Panc1 (cell line): ENCODE data around the gene DRD4. TPM values are rescaled to one million over a fixed set of nuclear protein-coding genes. Genes with fewer than 3 reads are reported as not detected.
A peak's percentile ranks its signal among the peaks of the same experiment; 100 is the strongest.

Experiments
- ATAC-seq: fragments of 200-7000 bp; cut with Tn5 transposase; 2 replicates; pipeline ENCODE4 v1.9.1; 2020; ENCODE audit warnings: mild to moderate bottlenecking, moderate library complexity
- BruUV-seq: library from RNA; stranded (reverse); fragments of 400-500 nt; replicated peaks from 2 replicates; lab custom pipeline; 2021; lab: Mats Ljungman, UMichigan
- CTCF ChIA-PET: fragments of 300-600 bp; sonication (Branson Sonifier 250); formaldehyde crosslinking; loops from one replicate; lab custom pipeline; 2022; ENCODE audit warnings: antibody characterized with exemption; lab: Charles Lee
- POLR2A ChIA-PET: fragments of 300-600 bp; sonication (Branson Sonifier 250); formaldehyde crosslinking; loops from one replicate; lab custom pipeline; 2022; ENCODE audit warnings: antibody characterized with exemption; lab: Charles Lee
- DNase-seq: peaks from one replicate; pipeline ENCODE4 v3.0.0-alpha.2; 2010; ENCODE audit warnings: low read depth, low spot score
- H3K27ac ChIP-seq: 2 replicates; pipeline ENCODE4 v1.5.1; 2011; ENCODE audit warnings: mild to moderate bottlenecking, low read length, inconsistent platforms
- H3K27me3 ChIP-seq: fragments of 200-500 bp; sonication (Bioruptor generic); 2 replicates; pipeline ENCODE4 v1.6.0; 2014; ENCODE audit warnings: low read length, inconsistent platforms; ENCODE audit not compliant: control insufficient read depth, insufficient read depth
- H3K36me3 ChIP-seq: fragments of 200-500 bp; sonication (Bioruptor generic); 2 replicates; pipeline ENCODE4 v1.5.1; 2014; ENCODE audit warnings: inconsistent platforms, mild to moderate bottlenecking, low read length, moderate library complexity; ENCODE audit not compliant: control insufficient read depth, insufficient read depth
- H3K4me1 ChIP-seq: 2 replicates; pipeline ENCODE4 v1.5.1; 2011; ENCODE audit warnings: inconsistent platforms, mild to moderate bottlenecking, low read length, moderate library complexity; ENCODE audit not compliant: control insufficient read depth, insufficient read depth
- H3K4me3 ChIP-seq, 2 experiments: 2 replicates each; pipeline ENCODE4 v1.5.1; 2011 to 2012; ENCODE audit warnings: low read depth in 2 of 2, low read length in 2 of 2, mild to moderate bottlenecking in 2 of 2, inconsistent platforms in 1 of 2, moderate library complexity in 1 of 2
- H3K9me3 ChIP-seq: fragments of 200-500 bp; sonication (Bioruptor generic); 2 replicates; pipeline ENCODE4 v1.5.1; 2014; ENCODE audit warnings: low read depth, mild to moderate bottlenecking, inconsistent platforms, low read length, moderate library complexity; ENCODE audit not compliant: control insufficient read depth, insufficient read depth
- POLR2AphosphoS5 ChIP-seq: IDR thresholded peaks from 2 replicates; pipeline ENCODE4 v1.6.1; 2012; ENCODE audit warnings: mild to moderate bottlenecking, low read depth, low read length, moderate library complexity
- SIN3A ChIP-seq: IDR thresholded peaks from 2 replicates; pipeline ENCODE4 v1.6.1; 2012; ENCODE audit warnings: low read depth, mild to moderate bottlenecking, low read length, moderate library complexity, borderline replicate concordance; ENCODE audit not compliant: insufficient read depth
- TCF7L2 ChIP-seq: IDR thresholded peaks from 2 replicates; pipeline ENCODE4 v1.6.1; 2011; ENCODE audit warnings: mild to moderate bottlenecking, low read depth, low read length, inconsistent platforms
- in situ Hi-C: cut with HindIII; loops from 2 replicates; pipeline ENCODE4 v1.10.0; 2016; ENCODE audit warnings: low sequenced_read_pairs, low pct_unique_long_range_greater_than_20kb
- intact Hi-C: fragments of 100-400 bp; cut with micrococcal nuclease; formaldehyde crosslinking; loops from one replicate; pipeline ENCODE4 v1.10.0; 2022; ENCODE audit not compliant: unreplicated experiment
- total RNA-seq: library from RNA; stranded (reverse); gene quantifications from one replicate; pipeline ENCODE4 v1.2.1, GENCODE V29; 2021; ENCODE audit not compliant: unreplicated experiment
- TF ChIP-seq, protein P1 (sequence below), 2 experiments: IDR thresholded peaks; 2 replicates each; pipeline ENCODE4 v1.6.1; 2011 to 2012; ENCODE audit warnings: low read depth in 2 of 2, control low read depth in 1 of 2, low read length in 1 of 2, mild to moderate bottlenecking in 1 of 2, moderate library complexity in 1 of 2; ENCODE audit not compliant: insufficient read depth in 1 of 2
- TF ChIP-seq, protein P2 (sequence below): fragments of 450-650 bp; IDR thresholded peaks from 2 replicates; pipeline ENCODE4 v1.5.1; 2017; ENCODE audit warnings: mild to moderate bottlenecking

Gene DRD4
- total RNA-seq, 1 experiment from 2014 or later = 0.95 TPM

DNA sequence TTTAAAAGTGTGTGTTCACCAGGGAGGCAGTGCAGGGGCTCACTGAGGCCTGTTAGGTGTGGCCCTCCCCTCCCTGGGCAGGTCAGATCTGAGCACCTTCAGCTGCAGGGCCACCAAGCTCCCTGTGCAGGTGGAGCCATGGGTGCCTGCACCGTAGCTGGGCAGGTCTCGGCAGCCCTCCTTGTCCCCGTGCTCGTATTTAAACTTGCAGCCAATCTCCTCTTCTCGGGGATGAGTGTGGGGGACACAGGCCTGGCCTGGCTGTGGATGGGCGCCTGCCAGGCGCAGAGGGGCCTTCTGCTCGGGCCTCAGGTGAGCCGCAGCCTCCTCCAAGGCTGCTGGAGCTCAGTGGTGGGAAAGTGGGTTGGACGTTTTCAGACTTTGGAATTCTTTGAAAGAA, 41.7 kb upstream of the DRD4 start:
- no peaks in the 10 kb centered on the region for H3K9me3 ChIP-seq
- DNase-seq = no peak
- H3K27me3 ChIP-seq = no peaks in the 10 kb centered on the region
- POLR2A ChIA-PET = no interaction called here
- TSS peak; percentile 24 for BruUV-seq
- H3K27ac ChIP-seq = no peak overlapping the region
- no peaks in the 10 kb centered on the region for H3K4me1 ChIP-seq
- peaks cover 8% of the 10 kb centered on the region; the same call in 1 of the 2 replicates for H3K36me3 ChIP-seq
- no peak overlapping the region for H3K4me3 ChIP-seq
- in situ Hi-C loops (no loop called here), intact Hi-C loops (no loop called here)
- no peak for ATAC-seq
- CTCF ChIA-PET = no interaction called here
- TF ChIP-seq, protein P1, sequence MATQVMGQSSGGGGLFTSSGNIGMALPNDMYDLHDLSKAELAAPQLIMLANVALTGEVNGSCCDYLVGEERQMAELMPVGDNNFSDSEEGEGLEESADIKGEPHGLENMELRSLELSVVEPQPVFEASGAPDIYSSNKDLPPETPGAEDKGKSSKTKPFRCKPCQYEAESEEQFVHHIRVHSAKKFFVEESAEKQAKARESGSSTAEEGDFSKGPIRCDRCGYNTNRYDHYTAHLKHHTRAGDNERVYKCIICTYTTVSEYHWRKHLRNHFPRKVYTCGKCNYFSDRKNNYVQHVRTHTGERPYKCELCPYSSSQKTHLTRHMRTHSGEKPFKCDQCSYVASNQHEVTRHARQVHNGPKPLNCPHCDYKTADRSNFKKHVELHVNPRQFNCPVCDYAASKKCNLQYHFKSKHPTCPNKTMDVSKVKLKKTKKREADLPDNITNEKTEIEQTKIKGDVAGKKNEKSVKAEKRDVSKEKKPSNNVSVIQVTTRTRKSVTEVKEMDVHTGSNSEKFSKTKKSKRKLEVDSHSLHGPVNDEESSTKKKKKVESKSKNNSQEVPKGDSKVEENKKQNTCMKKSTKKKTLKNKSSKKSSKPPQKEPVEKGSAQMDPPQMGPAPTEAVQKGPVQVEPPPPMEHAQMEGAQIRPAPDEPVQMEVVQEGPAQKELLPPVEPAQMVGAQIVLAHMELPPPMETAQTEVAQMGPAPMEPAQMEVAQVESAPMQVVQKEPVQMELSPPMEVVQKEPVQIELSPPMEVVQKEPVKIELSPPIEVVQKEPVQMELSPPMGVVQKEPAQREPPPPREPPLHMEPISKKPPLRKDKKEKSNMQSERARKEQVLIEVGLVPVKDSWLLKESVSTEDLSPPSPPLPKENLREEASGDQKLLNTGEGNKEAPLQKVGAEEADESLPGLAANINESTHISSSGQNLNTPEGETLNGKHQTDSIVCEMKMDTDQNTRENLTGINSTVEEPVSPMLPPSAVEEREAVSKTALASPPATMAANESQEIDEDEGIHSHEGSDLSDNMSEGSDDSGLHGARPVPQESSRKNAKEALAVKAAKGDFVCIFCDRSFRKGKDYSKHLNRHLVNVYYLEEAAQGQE (IDR thresholded peaks at IDR 0.05; ENCODE audit: insufficient read depth in 1 of 2, low read depth in 2 of 2, low read length in 1 of 2) = no peak
- no peak for TF ChIP-seq POLR2AphosphoS5
- no peak for TF ChIP-seq TCF7L2
- TF ChIP-seq, protein P2, sequence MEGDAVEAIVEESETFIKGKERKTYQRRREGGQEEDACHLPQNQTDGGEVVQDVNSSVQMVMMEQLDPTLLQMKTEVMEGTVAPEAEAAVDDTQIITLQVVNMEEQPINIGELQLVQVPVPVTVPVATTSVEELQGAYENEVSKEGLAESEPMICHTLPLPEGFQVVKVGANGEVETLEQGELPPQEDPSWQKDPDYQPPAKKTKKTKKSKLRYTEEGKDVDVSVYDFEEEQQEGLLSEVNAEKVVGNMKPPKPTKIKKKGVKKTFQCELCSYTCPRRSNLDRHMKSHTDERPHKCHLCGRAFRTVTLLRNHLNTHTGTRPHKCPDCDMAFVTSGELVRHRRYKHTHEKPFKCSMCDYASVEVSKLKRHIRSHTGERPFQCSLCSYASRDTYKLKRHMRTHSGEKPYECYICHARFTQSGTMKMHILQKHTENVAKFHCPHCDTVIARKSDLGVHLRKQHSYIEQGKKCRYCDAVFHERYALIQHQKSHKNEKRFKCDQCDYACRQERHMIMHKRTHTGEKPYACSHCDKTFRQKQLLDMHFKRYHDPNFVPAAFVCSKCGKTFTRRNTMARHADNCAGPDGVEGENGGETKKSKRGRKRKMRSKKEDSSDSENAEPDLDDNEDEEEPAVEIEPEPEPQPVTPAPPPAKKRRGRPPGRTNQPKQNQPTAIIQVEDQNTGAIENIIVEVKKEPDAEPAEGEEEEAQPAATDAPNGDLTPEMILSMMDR = no peak
- no peak for TF ChIP-seq SIN3A

DNA sequence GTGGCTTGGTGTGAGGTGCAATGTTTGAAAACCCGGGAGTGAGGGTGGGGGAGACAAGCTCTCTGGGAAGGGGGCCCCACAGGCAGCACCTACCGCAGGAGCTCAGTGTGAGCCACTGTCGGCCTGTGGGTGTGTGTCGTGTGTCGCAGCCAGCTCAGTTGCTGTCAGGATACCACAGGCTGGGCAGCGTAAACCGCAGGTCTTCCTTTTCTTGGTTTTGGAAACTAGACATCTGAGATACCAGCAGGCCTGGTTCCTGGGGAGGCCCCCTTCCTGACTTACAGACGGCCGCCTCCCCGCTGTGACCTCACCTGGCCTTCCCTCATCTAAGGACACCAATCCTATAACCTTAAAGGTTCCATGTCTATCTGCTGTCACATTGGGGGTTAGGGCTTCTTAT, 40.7 kb upstream of the DRD4 start:
- BruUV-seq = no TSS peak
- Histone ChIP-seq H3K27ac (no peak overlapping the region), H3K36me3 (peaks cover 8% of the 10 kb centered on the region; the same call in 1 of the 2 replicates), H3K4me1 (no peaks in the 10 kb centered on the region), H3K4me3 (no peak overlapping the region), H3K27me3 (no peaks in the 10 kb centered on the region), H3K9me3 (no peaks in the 10 kb centered on the region)
- no peak for ATAC-seq
- ChIA-PET CTCF (no interaction called here), POLR2A (no interaction called here)
- no peak for DNase-seq
- intact Hi-C loops (no loop called here), in situ Hi-C loops (no loop called here)
- TF ChIP-seq TCF7L2 (no peak), SIN3A (no peak), POLR2AphosphoS5 (no peak)
- TF ChIP-seq, protein P2 = no peak
- TF ChIP-seq, protein P1 (IDR thresholded peaks at IDR 0.05; ENCODE audit: insufficient read depth in 1 of 2, low read depth in 2 of 2, low read length in 1 of 2) = no peak
